NCI-H748 treated with DMSO at 0.1 percent for 48 hours (cell line): ENCODE results near the gene ITSN1.
A peak's percentile ranks its signal among the peaks of the same experiment; 100 is the strongest.
"Not testable (repeated sequence)": the region's sequence is repeated elsewhere in the genome, so short reads cannot be mapped to it uniquely, and the experiment has no call there.

Source experiments
- DNase-seq: peaks from one replicate; lab custom pipeline; 2025; lab: John Stamatoyannopoulos, UW

The ITSN1 gene

DNA sequence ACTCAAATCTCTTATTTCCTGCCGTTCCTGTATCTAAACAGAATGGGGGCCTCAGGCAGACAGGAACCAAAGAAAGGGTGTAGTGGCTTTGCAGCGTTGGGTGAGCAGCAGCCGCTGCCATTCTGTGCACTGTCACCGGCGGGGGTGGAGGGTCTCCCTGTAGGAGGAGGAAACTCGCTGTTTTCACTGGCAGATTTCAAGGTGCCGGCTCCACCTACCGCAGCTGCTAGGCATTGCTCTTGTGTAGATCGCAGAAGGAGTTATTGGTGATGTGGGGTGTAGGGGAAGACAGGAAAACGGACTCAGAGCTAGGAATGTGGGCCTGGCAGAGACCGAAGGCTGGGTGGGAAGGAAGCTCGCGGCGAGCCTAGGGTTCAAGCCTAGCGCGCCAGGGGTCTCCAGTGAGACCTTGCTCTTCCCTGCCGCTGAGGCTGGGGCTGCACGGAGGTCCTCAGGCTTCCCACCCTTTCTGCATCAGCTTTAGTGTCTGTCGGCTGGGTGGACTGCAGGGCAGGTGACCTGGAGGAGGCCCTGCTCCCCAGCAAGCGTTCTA, 252.5 kb downstream of the ITSN1 start:
- no peak for DNase-seq

DNA sequence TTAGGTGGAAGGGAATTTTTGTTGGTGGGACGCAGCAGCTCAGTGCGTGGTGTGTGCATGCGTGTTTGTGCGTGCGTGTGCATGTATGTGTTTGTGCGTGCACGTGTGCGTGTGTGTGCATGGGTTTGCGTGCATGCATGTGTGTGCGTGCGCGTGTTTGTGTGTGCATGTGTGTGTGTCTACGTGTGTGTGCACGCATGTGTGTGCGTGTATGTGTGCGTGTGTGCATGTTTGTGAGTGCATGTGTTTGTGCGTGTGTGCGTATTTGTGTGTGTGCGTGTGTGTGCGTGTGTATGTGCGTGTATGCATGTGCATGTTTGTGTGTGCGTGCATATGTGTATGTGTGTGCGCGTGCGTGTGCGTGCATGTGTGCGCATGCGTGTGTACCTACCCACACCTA, 253.1 kb downstream of the ITSN1 start:
- DNase-seq: no peak

DNA sequence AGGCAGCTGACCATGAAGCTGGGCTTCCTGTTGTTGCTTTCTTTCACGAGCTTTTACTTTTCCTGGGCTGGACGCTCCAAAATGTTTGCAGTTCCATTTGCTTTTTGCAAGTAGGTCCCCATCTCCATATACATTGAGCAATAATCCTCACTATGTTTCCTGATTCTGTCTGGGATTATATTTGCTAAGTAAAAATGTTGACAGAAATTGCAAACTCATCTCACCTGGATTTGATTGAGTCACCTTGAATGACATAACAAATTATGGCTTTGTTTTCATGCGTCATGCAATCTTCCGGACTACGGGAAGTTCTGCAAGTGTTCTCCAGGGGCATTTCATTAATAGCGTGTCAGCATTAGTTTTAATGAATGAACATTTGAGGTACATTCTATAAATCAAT, 254.4 kb downstream of the ITSN1 start:
- no peak for DNase-seq

DNA sequence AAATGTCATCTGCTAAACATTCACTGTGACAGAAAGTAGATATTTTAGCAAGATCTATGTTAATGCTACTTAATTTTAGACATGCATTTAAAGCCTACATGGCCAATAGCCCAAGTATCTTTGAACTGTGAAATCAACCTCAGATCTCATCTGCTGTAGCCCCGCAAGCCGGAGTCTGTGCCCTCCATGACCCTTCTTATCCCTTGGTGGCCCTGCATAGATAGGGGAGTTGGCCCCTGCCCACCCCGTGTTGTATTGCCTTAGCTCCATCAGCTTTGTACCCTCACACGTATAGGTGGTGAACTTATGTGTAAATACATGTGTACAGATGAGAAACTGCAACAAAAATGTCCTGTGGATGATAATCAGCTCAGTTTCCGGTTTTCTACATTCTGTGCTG, 254.8 kb downstream of the ITSN1 start:
- no peak for DNase-seq

DNA sequence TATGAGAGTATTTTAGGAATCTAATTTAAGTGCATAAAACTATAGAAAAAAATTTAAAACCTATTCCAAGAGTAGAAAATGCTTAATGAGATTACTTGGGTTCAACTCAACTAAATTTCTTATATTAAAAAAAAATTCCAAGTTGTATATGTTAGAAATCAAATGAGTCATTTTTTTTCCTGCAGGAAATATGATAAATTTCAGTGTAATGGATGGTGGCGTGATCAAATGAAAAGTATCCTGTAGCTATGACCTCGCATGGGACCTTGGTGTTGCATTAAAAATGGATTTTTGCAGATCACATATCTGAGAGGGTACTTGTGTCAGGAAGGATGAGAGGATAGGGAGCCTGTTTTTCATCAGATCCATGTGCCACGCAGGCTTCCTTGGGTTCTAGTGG, 255.4 kb downstream of the ITSN1 start:
- DNase-seq: no peak

DNA sequence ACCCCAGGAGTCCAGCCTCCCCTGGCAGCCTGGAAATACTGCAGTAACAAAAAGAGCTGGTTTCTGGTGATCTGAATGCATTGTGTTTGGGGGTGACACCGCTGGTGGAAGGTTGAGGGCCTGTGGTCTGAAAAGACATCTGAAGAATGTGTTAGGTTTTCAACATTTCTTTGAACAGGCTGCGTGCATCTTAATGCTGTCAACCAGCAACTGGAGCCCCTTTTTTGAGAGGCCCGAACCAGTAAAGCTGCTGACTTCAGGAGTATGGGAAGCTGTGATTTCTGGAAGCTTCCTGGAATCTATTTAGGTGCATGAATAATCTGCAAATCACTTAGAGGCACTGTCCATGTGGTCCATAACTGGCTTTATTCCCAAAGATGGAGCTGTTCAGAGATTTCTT, 256.3 kb downstream of the ITSN1 start:
- DNase-seq: no peak

DNA sequence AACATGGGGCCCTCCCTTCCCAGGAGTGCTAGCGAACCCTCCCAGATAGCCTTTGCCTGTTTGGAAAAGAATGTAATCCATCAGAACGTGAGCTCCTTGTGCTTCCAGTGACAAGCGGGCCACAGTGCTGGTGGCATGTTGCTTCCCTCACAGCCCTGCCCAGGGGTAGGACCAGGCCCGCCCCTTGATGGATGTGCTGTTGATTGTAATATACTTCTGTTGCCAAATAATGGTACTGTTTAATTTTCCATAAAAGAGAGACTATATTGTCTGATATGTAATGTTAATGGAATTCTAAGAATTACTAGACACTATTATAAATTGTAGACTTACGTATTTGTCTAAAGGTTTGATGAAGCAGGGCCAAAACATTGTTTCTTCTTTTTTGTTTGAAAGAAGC, 256.9 kb downstream of the ITSN1 start:
- no peak for DNase-seq

DNA sequence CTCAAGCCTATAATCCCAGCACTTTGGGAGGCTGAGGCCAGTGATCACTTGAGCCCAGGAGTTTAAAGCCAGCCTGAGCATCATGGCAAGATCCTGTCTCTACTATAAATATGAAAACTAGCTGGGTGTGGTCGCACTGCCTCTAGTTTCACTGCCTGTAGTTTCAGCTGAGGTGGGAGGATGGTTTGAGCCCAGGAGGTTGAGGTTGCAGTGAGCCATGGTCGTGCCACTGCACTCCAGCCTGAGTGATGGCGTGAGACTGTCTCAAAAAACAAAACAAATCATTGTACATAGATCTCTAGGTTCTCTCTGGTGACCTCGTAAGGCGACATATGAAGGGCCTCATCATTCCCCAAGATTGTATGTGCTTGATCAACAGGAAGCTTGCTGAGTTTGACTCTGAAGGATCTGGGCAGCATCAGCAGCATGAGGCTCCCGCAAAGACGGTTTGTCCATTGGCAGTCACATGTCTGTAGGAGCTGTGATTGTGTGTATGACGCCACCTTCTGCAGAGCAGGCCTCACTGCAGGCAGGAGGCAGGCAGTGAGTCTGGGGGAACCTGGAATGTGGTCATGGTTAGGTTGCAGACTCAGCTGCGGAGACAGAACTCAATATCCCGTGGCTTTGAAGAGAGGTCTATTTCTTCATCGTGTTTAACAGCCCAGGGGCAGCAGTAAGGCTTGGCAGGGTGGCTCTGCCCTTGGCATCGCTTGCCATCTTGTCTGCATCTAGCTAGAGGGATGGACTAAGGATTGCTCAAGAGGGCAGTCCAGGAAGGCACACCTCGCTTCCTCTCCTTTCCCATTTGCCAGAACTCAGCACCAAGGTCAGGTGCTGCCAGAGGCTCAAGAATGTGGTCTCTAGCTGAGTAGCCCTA, 259.3 kb downstream of the ITSN1 start:
- DNase-seq: no peak

DNA sequence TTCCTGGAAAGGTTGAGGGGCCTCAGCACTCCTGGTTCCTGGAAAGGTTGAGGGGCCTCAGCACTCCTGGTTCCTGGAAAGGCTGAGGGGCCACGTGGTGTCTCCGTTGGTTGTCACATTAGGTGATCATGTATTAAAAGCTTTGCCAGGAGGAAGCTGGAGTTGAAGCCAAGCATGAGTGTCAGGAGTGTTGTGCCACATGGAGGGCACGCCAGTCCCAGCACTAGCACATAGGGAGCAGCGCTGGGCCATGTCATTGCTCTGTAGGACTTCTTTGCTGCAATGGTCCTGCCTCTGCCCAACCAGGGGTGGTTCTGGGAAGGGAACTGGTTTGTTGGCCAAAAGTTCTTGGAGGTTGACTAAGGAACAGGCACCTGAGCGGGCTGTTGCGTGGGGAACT, 260.0 kb downstream of the ITSN1 start:
- no peak for DNase-seq

DNA sequence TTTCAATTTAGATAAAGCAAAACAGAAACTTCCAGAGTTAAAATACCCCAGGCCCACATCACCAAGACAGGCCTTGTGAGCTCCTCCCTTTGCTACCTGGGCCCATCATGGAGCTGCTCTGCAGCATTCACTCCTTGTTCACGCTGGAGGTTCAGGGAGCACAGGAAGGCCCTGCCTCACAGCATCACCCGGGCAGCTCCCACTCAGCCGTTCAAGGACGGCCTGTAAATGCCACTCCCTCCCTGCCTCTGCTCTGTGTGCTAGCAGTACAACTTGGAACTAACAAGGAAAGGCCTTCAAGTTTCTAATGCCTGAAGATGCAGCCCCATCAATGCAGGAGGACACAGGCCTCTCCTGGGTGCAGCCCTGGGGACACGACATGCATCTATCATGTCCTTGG, 261.7 kb downstream of the ITSN1 start:
- DNase-seq: no peak

DNA sequence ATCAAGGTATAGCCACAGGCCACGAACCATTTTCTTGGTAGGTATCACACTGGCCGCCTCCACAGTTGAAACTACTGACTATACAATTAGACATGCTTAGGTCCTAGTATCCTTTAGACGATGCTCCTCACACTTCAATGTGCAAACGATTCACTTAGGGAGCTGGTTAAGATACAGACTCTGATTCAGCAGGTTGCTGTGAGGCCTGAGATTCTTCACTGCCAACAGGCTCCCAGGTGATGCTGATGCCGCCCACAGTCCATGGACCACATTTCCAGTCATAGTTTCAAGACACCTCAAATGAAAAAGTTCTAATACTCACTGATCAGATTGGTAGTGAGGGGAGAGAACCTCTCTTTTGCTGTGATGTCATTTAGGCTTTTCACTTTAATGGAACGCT, 266.5 kb downstream of the ITSN1 start:
- no peak for DNase-seq

DNA sequence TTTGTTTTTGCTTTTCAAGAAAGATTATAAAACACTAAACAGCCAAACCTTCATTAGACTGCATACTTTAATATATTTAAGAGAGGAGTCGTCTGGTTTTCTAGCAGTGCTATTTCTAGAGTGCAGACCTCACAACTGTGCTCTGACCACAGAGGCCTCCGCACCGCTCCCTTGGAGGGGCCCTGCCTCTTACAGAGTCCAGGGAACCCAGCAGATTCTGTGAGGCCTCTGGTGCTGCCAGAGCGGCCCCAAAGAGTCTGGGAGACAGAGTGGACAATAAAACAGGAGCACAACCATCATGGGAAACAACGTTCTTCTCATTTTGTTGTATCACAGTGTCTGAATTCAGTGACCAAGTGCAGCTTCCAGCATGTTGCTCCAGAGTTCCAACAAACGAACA, 267.5 kb downstream of the ITSN1 start:
- DNase-seq: no peak

DNA sequence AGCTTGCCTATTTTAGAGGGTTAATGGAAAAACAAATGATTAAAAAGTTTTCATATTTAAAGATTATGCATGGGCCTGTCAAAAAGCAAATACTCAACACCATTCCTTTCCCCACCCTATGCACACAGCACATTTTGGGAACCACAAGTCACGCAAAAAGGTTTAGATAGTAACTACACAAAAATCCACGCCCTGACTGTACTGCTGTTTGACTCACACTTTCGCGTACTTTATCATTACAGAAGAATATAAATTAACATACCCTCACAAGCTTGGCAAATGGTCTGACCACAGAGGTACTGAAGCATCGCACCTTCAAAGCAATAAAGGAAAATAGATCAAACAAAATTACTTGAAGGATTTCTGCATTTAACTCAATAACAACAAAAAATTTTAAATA, 271.9 kb downstream of the ITSN1 start:
- DNase-seq: no peak

DNA sequence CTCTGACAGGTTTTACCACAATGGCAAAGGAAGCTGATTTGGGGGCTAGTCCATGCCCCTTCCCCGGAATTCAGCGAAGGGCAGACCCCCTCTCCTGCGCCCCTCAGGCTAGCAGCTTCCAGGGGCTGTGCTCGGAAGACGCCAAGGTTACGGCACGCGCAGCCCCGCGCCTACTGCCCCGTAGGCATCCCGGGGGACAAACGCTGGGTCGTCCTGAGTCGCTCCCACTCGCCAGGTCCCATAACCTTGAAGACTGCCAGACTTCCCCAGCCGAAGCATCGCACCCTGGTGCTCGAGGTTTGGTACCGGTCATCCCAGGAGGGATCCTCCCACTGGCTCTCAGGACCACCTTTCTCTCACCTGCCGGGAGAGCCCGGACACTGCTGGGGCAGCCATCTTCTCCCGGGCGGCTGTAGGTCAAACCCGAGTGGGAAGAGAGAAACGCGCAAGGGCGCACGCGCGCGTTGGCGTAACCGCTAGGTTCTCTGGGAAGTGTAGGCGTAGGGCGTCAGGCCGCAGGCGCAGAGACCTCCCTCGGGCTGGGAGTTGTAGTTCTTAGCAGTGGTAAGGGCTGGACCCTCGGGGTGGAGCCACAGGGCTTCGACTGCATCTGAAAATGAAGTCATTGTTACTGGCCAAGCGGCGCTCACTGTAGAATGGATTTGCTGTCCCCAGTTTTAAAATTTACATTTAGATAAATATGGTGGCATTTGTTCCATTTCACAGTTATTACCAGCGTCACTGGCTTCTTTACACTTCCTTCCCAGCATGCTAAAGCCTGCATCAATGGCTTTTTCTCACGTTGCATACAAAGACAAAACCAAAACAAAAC, 273.3 kb downstream of the ITSN1 start, which contains the start of gene ATP5PO:
TSS of gene ATP5PO (minus strand) at position 437 of the 832 bp plus-strand sequence. CDS start at position 396, 41 bp downstream.
- DNase-seq: peak; percentile 93

DNA sequence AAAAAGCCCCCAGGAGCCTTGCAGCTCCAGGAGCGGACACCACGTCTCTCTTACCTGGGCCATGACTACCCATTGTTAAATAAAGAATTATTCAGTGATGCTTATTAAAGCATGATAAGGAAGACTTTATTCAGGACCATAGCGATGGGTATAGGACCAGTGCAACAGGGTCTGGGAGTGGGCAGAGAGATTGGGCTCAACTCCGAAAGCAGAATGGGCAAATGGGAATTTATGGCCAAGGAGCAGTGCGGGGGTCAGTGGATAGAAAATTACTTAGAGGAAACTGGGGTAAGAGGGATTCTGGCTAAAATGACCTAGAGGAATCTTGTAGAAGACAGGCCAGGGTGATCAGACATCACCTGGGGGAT, 273.9 kb downstream of the ITSN1 start:
- DNase-seq: no peak

DNA sequence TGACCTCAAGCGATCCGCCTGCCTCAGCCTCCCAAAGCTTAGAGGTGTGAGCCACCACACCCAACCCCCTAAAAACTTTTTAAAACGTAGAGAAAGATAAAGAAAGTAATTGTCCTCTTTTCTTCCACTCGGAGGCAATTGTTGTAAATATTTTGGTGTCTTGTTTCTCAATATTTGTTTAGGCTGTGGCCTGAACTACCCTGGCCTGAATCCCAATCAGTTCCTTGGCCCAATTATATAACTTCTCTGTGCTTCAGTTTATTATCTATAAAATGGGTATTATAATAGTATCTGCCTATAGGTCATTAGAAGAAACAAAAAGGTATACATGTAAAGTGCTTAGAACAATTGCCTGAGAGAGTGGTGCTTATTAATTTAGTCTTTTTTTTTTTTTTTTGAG, 275.1 kb downstream of the ITSN1 start:
- DNase-seq: no peak

DNA sequence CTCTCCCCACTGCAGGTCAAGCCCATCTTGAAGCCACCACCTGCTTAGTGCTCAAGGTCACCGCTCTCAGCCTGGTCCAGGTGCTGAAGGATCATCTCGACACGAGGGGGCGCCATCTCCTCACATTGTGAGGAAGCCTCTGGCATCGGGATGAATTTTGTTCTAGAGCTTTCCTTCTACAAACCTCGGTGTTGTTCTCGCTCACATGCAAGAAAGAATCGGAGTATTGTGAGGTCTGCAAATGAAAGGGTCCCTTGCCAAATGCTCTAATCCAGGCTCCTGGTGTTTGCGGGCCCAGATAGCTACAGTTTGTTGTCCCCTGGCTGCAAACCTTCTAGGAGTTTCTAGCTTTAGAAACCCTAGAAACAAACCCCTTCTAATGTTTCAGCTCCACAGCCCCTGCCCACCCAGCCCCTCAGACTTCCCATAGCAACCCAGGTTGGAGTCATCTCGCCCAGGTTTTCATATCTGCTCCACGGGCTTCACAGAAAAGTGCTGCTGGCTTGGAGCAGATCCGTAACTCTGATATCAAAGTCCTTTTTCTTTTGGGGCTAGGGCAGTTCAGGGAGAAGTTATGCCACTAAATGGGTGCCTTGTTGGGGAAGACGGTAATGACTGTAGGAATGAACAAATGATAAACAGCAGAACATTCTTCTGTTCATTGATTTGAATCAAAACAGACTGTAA, 281.9 kb downstream of the ITSN1 start:
- peak; percentile 75 for DNase-seq

DNA sequence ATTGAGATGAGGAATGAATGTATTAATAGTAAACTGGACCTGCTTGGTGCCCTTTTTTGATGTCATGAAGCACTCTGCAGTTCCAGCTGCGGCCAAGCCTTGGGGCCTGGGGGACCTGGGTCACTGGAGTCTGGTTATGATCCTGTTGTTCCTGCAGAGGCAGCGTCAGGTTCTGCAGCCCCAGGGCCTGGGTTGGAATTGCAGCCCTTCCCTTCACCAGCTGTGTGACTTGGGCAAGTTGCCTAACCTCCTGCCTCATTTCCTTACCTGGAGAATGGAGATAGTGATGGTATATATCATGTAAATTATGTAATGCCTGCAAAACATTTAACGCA, 282.4 kb downstream of the ITSN1 start:
- no peak for DNase-seq

DNA sequence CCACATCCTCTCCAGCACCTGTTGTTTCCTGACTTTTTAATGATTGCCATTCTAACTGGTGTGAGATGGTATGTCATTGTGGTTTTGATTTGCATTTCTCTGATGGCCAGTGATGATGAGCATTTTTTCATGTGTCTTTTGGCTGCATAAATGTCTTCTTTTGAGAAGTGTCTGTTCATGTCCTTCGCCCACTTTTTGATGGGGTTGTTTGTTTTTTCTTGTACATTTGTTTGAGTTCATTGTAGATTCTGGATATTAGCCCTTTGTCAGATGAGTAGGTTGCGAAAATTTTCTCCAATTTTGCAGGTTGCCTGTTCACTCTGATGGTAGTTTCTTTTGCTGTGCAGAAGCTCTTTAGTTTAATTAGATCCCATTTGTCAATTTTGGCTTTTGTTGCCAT, 283.9 kb downstream of the ITSN1 start:
- not testable (repeated sequence) for DNase-seq

DNA sequence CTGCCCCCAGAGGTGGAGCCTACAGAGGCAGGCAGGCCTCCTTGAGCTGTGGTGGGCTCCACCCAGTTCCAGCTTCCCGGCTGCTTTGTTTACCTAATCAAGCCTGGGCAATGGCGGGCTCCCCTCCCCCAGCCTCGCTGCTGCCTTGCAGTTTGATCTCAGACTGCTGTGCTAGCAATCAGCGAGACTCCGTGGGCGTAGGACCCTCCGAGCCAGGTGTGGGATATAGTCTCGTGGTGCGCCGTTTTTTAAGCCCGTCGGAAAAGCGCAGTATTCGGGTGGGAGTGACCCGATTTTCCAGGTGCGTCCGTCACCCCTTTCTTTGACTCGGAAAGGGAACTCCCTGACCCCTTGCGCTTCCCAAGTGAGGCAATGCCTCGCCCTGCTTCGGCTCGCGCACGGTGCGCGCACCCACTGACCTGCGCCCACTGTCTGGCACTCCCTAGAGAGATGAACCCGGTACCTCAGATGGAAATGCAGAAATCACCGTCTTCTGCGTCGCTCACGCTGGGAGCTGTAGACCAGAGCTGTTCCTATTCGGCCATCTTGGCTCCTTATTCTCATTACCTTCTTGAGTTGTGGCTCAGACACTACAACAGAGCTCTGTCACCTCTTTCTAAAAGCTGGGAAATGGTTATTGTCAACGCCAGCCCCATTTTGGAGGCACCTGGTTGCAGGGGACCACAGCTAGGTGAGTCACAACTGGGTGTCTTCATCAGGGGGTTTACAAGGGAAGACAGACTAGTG, 288.9 kb downstream of the ITSN1 start:
- peak; percentile 26 for DNase-seq

DNA sequence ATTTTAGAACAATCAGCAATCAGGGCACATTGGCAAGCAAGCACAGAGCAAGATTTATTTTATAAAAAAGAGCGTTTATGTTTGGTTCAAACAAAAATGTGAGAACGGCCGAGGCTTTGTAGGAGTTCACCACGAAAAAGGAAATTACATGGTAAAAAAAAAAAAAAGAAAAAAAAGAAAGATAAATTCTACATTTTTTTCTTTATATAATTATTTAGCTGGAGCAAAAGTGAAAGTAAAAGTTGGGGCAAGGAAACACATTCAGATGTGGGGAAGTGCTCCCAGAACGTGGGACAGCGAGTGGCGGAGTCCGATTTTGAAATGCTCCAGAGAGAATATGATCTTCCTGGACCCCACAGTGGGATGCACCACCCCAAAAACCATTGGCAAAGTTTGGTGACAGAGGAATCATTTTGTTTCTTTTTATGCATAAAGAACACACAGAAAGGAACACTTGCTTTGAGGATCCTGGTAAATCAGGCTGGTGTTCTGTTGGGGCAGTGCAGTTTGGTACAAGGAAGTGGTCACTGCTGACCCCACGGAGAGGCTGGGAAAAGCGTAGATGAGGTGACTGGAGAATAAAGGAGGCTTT, 289.6 kb downstream of the ITSN1 start:
- DNase-seq: no peak
